ENCODE results near the gene SLC29A3. TPM values are rescaled to one million over a fixed set of nuclear protein-coding genes. Genes with fewer than 3 reads are reported as not detected.

SLC29A3 gene
- polyA plus RNA-seq, 5 donors: 6.8 to 10.3 (median 8.3) TPM

GRCh38 chr10:71390921-71391690, 72.0 kb downstream of the SLC29A3 start:
- DNase-seq: no peak

GRCh38 chr10:71391701-71392100, 72.6 kb downstream of the SLC29A3 start:
- no peak for DNase-seq

DNA sequence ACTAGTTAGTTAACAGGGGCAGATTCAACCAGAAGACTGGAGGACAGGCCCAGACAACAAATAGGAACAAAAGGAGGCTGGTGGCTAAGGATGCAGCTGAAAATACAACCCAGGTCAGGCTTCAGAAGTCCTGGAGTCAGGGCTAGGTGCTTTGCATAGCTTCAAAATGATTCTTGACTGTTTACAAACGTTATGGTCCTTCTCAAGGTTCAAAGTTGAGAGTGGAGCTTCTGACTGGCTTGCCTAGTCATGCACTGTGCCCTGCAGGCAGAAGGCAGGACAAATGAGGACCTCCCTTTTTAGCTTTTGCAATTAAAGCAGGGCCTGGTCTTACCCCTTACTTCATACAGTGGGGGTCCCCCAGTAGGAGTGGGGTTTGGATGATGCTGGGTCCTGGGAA, 73.2 kb downstream of the SLC29A3 start:
- no peak for DNase-seq

- DNase-seq: no peak
Observed at GRCh38 chr10:71392791-71393781, 74.0 kb downstream of the SLC29A3 start.

DNA sequence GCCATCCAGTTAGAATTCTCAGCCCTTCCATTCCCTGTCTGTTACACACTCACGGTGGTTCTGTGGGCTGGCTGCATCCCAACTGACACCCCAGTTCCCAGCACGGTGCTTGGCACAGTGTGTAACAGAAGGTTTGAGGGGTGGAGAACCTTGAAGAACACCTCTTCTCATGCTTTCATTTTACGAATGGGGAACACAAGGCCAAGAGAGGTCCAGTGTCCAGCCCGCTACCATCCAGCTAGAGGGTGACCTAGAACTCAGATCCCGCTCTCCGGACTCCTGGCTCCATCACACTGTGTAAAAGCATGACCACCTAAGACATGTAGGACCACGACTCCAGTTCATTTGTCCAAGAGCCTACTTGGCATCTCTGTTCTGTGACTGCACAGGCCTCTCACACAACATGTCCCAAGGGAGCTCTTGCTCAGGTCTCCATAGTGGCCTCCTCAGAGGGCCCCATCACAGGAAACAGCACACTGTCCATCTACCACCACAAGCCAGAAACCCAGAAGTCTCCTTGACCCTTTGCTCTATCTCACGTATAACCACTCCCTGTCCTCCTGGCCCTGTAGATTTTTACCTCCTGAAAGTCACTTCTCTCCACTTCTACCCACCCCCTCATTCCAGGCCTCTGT, 74.9 kb downstream of the SLC29A3 start:
- no peak for DNase-seq

DNA sequence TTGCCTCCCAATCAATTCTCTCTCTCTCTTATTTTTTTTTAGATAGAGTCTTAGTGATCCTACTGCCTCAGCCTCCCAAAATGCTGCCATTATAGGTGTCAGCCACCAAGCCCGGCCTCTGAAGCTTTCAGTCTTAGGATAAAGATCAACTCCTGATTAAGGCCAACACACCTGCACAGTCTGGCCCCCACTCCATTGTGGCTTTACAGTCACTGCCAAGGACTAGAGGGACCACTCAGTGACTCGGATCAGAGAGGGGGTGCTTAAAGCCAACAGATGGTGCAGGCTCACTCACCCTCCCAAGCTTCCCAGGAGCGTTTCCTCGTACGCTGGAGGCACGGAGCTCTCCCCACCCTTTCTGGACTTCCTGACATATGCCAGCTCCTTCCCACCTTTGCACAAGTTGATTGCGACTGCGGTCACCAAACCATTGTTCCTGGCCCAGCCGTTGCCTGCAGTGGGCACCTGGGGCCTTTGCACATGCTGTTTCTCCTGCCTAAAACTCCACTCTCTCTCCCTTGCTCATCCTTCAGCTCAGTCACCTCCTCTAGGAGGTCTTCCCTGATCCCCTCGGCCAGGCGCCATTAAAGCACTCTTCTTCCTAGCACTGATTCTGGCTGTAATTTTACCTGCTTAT, 76.0 kb downstream of the SLC29A3 start:
- no peak for DNase-seq

GRCh38 chr10:71395621-71396020, 76.6 kb downstream of the SLC29A3 start:
- DNase-seq: no peak

DNA sequence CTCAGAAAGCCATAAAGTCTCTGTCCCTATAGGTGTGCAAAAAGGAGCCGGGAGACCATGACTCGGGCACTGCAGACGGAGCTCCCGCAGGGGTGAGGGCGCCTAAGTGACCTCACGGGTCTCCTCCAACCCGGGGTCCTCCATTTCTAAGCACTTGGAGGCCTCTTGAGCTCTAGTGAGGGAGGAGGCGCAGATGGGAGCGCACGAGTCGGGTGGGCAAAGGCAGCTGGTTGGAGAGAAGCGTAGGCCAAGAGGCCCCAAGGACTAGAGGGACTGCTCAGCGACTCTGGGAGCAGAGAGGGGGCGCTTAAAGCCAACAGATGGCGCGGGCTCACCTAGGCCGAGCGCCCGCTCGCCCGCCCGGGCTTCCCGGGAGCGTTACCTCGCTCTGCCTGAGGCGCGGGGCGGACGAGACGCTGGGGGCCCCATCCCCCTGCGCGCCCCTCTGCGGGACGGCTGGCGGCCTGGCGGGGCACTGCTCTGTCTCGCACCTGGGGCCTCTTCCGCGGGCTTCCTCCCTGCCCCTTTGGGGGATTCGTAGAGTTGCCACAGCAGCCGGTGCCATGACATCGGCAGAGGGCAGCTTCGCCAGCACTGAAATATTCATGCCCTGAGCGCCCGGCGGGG, 77.1 kb downstream of the SLC29A3 start:
- peak; percentile 67 for DNase-seq

GRCh38 chr10:71396711-71397295, 77.7 kb downstream of the SLC29A3 start, which contains the start of gene CDH23:
TSS of gene CDH23 (plus strand) at chr10:71396920. CDS start at chr10:71439832, 42,912 bp downstream.
- DNase-seq: peak in 1 of 2 donors; percentile 25

DNA sequence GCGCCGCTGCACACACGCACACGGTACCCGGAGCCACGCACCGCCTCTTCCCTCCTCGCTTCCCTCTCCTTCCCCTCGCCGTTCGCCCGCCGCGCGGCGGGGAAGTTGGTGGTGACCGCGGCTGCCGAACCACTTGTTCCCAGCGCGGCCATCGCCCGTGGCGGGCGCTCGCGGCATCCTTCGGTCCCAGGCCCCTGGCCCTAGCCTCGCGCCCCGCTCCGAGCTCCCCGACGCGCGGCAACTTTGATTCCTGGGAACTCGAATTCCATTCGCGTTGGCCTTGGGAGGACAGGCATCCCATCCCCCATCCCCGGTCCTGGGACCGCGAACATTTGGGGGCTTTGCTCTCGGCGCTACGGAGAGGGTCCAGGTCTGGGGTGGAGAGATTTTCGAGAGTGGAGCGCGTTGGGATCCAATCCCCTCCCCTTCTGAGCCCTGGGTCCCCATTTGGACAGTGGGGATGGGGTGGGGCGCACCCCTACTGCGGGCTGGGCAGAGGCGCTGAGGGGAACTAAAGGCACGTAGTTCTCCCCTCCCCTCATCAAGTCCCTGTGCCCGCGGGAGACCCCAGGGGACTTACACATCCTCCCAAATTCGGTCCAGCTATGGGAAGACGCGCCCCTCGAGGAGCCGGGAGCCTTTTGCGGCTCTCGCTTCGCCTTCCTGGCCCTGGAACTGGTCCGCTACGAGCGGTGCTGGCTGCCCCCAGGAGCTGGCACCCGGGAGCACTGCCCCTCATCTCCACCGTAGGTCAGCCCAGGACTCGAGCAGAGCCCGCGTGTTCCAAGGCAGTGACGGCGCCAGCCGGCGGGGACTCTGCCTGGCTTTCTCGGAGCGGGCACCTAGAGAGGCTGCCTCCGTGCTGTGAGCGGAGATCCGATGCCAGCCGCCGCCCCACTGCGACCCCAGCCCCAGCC, 78.5 kb downstream of the SLC29A3 start:
- no peak for DNase-seq

DNA sequence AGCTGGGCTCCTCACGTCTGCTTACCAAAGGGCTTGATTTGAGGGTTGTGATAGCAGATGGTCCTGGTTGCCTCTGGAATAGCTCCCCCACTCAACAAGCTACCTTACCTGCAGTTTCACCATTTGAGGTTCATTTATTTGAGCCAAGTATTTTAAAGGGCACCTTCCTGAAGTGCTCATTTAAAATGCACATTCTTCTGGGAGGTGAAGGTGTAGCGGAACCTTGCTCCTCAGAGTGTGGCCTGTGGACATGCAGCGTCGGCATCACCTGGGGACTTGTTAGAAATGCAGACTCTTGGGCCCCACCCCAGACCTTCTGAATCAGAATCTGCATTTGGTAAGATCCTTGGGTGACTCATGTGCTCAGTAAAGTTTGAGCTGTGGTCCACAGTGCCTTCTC, 79.9 kb downstream of the SLC29A3 start:
- no peak for DNase-seq

DNA sequence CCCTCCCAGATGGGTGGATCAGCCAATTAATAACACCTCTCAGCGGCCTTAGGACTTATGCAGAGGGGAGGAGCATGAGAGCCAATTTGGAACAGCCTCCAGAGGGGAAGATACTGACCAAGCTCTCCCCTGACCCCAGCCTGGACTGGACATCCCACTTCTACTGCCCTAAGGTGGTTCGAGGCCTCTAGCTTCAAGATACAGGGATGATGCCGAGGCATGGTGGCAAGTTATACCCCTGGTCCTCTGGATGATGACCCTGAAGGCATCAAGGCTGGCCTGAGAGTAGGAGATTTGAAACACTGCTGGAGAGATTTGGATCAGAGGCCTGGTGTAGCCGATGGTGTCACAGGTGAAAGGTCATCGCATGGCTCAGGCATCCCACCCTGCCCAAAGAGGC, 80.9 kb downstream of the SLC29A3 start:
- DNase-seq: no peak

DNA sequence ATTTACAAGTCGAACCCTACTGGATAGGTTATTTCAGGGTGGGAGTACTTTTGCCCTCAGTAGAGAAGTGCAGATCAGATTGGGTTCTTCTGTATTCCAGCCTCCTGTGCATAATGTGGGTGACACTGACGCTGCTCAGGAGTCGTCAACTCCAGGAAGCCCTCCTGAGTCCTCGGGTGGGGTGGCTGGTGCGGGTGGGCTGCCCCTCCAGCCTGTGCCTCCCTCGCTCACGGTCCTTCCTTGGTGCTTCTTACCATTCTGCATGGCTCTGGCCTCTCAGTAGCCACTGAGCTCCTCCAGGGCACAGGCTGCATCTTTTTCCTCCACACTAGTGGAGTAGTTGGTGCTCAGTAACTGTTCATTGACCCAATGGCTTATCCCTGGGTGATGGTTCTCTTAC, 82.0 kb downstream of the SLC29A3 start:
- DNase-seq: no peak

- no peak for DNase-seq
Observed at GRCh38 chr10:71402005-71402404, 82.9 kb downstream of the SLC29A3 start.

DNA sequence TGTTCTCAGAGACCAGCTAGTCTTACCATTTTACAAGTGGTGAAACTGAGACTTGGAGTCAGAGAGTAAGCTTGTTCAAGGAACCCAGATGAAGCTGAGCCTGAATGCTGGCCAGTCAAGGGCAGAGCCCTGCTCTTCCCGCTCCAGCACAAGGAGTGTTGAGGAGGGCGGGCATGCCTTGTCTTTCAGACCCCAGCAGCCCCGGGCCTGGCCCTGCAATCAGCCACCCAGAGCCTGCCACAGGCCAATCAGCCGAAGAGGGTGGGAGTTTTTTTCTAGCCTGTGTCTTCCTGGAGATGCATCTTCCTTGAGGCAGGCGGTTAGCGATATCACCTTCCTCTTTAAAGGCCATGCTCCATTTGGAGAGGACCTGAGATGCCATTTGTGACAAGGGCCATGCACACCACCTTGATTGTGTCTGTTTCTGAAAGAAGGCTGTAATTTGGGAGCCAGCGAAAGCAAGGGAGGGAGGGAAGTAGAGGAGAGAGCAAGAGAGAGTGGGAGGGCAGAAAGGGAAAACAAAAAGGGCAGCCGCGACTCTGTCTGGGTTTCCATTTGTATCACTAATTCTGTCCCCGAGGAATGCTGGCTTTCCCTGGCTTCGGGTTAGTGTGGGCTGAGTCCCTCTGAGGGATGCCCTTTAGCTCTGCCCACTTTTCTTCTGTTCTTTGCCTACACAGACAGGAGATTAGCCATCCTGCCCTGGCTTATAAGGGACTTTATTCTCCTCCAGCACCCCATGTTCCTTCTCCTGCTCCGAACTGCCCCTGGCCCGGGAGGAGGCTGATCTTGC, 85.6 kb downstream of the SLC29A3 start:
- no peak for DNase-seq

DNA sequence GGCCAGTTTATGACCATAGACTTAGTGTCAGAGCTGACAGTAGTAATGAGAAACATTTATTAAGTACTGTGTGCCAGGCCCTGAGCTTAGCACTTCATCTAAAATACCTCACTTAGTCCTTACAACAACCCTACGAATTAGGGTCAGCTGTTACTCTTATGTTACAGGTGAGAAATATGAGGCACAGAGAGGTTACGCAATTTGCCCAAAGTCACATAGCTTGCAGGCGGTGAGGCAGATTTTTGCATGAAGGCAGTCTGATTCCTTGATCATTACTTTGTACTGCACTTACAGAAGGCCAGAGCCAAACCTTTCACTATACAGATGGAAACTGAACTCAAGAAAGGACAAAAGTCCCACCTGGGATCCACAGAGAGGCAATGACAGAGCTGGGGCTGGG, 87.8 kb downstream of the SLC29A3 start:
- DNase-seq: no peak

DNA sequence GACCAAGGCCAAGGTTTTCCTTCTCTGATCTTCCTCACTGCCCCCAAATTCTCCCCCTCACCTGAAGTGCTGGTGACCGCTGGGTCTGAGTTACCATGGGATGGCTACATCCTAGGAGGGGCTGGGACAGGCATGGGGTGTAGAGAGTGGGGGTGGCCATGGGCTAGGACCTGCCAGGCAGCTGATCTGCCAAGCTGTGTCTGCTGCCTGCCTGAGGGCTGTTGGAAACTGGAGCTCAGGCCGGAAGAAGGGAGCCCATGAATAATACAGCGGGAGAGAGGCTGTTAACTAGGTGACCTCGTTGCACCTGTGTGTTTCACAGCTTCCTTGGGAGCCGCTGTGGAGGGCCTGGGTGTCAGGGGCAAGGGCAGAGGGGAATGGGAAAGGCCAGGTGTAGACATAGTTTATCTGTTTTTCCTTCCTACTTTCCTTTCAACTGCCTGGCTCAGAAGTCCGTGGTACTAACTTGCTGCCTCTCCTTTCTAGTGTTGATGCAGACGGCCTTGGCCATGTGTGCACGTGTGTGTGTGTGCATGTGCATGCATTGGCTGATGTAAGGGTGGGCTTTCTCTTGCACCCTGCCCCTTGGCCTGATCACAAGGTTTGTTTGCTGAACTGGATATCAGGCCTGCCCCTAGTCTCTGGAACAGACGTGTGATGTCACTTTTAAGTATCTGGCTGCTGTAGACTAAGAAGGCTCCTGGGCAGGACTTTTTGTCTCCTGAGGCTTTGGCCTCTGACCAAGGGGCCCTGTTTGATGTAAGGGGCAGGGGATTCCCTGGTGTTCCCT, 89.6 kb downstream of the SLC29A3 start:
- no peak for DNase-seq

DNA sequence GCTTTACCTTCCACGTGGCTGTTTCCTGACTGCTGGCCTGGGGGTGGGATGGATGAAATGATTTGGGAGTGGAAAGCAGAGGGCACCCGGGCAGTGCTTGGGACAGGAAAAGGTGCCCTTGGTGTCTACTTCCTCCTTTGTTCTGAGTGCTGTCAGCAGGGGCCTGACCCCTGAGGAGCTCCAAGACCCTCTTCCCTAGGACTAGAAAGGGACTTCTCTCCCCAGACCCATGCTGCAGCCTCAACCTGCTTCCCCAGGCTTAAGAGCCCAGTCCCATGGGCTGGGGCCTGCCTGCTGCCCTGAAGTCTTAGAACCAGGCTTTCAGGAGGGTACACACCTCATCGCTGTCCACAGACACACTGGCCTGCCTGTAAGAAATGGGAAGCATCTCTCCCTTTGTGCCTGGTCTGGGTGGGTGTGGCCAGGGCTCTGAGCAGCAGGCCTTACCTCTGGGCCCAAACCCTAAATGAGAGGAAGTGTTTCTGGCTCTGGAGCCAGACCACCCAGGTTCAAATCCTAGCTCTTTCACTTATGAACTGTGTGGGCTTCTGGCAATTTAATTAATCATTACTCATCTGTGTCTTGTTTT, 90.6 kb downstream of the SLC29A3 start:
- no peak for DNase-seq
